NCI-H2227 (cell line): ENCODE data around the gene TIA1.
"Not testable (repeated sequence)": the region's sequence is repeated elsewhere in the genome, so short reads cannot be mapped to it uniquely, and the experiment has no call there.

Experiments used
- DNase-seq: peaks from one replicate; lab custom pipeline; 2025; ENCODE audit not compliant: unreplicated experiment; lab: John Stamatoyannopoulos, UW

The TIA1 gene

DNA sequence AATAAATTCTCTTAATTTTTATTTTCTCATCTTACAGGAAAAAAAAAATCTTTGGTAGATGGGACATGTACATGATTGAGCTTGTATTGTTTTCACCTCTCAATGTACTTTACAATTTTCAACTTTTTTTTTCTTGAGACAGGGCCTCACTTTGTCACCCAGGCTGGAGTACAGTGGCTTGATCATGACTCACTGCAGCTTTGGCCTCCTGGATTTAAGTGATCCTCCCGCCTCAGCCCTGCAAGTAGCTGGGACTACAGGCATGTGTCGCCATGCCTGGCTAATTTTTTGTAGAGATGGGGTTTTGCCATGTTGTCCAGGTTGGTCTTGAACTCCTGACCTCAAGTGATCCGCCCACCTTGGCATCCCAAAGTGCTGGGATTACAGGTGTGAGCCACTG lies 25.1 kb downstream of the TIA1 start:
- DNase-seq, result not testable (repeated sequence)

DNA sequence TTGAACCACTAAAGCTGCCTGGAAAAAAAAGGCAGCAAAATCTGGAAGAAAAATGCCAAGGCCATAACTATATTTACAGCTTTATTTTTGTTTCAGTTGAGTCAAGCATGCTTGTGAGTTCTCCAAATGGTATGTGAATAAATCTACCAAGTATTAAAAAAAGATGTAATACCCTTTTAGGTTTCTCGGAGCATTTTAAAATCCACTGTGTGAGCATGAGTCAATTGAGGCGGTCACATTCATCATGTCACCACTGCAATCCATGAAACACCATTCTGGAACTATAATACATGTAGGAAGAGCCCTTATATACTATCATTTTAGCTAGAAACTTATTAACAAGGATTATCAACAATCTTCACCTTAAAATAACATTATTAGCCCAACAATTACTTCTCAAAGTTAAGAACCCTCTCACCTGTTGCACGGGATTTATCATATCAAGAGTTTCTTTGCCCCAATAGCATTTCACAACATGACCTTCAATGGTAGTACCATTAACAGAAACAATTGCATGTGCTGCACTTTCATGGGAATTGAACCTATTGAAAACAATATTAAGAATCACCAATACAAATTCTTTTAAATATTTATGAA lies 33.4 kb downstream of the TIA1 start:
- no peak for DNase-seq

DNA sequence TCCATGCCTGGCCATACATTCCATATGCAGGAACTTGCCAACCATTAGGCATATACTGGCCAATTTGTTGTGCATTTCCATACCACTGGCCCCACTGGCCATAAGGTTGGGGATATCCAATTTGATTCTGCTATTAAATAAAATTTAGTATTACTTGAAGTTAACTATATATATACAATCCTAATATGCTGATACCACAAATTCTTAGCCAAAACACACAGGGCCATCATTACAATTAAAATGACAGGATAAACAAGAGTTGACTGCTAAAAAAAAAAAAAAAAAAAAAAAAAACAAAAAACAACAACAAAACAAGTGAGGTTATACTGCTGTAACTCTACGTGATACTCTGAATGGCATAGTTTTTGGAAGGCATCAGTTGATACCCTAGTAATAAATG lies 34.1 kb downstream of the TIA1 start:
- no peak for DNase-seq

DNA sequence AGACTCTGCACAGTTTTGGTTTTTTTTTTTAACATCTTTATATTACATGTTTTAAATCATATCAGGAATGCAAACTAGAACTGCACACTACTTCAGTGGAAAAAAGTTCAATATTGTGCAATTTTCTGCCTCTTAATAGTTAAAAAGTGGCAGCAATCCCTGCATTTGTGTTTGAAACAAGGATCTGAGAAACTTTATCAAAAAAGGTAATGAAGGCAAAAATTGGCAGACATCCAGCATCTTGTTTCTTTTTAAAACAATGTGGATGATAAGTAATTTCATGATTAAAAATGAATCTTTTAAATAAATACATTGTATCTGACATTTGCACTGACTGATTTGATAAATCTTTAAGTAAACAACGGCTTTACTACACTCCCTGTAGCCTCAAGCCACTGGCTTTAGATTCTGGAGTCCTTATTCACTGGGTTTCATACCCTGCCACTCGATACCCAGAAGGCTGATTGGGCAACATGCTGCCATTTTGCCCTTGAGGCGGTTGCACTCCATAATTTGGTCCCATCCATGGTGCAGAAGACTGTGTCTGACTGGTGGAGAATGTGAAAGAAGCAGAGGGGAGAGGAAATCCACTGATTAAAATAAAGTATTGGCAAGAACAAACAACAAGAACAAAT lies 36.0 kb downstream of the TIA1 start:
- DNase-seq, result no peak

DNA sequence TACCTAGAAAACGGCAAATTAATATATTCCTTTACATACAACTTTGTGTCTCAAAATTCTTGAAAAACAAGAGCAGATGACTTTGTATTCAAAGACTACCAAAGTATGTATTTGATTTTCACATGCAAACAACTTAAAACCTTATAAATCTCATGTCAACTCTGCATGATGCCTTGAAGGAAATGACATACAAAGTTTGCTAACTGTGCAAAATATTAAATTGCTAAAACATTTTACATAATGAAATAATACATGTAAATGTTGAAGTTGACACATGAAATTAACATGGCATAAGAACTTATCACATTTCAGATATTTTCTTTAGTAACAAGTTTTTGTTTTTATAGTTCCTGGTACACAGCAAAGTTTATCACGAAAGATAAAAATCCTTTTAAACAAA lies 36.8 kb downstream of the TIA1 start:
- DNase-seq, result no peak

DNA sequence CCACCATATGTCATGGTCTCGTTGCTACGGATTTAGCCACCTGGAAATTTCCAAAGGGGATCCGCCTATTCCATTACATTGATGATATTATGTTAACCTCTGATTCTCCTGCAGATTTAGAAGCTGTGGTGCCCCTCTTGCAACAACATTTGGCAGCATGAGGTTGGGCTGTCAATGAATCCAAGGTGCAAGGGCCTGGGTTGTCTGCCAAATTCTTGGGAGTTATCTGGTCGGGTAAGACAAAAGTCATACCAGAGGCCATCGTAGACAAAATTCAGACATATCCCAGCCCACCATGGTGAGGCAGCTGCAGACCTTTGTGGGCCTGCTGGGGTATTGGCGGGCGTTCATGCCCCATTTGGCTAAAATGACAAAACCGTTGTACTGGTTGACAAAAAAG lies 44.0 kb downstream of the TIA1 start:
- no peak for DNase-seq

DNA sequence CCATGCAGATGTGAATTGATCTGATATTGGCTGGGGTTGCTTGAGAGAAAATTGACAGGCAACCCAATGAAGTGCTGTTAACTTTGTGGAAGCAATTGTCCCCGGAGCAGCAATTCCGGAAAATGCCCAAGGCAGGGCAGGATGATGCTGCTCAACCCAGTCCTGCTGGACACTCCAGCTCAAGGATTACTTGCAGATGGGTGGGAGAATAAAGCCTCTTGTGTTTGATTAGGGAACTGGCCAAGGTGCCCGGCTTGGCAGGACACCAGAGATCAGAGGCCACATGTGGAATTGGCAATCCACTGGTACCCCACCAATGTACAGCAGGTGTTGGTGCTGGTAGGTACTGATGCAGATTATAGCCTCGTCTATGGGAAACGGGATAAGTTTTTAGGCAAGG lies 45.3 kb downstream of the TIA1 start:
- DNase-seq, result no peak

DNA sequence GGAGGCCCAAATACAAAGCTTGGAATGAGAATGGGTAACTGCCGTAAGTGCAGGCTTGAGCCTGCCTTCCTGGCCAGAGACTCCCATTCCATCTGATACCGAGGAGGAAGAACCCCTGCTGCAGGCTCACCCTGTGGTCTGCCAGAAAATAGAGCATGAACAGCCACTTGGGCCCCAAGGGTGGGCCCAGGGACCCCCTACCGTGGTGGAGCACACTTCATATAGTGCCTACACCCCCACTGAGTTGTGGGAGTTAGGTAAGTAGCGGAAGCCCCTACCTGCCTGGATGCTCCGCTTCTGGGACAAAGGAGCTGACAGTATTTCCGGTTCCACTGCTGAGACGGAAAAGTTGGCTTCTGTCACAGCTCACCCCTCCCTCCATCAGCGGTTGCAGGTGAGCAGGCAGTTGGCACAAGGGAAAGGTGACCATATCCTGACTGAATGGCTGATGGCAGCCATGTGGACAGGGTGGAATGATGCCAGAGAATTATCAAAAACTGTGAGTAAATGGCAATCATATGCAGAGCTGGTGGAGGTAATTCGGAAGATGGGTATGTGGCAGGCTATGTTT lies 46.1 kb downstream of the TIA1 start:
- DNase-seq, result no peak

DNA sequence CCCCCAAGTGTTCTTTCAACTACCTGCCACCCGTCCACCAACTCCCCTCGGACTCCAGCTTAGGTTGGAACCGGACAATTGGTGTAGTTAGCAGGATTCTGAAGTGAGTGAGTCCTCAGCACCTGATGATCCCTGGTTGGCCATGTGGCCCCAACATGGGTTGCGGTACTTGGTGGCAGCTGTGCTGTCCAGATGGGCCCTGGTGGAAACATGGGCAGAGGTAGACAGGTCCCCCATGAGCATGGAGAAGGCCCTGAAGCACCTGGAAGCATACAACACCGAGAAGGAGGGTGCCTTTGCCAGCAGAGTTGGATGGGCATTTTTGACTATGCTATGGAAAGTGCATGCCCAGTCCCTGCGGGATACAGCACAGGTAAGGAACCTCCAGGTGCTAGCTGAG lies 46.6 kb downstream of the TIA1 start:
- DNase-seq, result no peak

DNA sequence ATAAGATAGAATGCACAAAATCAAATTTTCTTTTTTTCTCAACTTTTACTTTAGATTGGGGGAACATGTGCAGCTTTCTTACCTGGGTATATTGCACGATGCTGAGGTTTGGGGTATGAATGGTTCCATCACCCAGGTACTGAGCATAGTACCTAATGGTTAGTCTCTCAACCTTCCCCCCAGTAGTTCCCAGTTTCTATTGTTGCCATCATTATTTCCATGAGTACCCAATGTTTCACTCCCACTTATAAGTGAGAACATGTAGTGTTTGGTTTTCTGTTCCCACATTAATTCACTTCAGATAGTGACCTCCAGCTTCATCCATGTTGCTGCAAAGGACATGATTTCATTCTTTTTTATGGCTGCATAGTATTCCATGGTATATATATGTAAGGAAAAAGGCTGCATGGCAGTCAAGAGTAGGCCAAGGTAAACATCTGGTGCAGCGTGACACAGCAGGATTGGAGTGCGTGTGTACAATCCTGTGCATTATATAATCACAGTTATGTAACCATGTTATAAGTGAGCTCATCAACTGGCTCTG lies 47.1 kb downstream of the TIA1 start:
- DNase-seq, result no peak

DNA sequence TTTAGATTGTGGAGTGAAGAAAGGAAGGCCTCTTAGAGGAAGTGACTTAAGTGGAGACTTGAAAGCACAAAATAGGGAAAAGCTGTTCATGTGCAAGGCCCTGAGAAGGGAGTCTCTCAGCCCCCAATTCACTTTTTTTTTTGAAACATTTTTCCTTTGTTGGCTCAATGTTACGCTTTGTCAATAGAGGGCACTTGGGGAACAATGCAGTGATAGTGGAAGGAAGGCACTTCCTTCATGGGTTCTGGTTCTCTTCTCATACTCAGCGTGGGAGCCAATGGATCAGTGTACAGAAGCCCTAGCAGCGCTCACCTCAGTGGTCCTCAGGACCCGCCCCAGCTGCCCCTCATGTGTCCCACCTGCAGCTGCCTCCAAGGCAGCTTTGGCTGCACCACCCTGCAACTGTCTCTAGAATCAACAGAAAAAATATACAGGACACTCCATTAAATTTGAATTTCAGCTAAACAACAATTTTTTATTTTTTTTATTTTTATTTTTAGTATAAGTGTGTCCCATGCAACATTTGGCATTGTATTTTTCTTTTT lies 49.0 kb downstream of the TIA1 start:
- DNase-seq, result no peak

DNA sequence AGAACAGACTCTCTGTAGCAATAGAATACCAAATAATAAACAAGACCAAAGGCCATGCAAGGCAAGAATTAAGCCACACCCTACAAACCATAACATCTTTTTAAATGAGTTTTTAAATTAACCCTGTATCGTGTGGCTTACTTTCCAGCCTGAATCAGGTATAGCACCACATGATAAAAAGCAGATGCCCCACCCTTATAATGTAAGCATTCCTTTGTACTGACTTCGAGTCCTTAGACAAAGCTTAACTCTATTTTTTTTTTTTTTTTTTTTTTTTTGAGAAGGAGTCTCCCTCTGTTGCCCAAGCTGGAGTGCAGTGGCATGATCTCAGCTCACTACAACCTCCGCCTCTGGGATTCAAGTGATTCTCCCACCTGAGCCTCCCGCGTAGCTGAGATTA lies 55.9 kb downstream of the TIA1 start:
- DNase-seq, result no peak

DNA sequence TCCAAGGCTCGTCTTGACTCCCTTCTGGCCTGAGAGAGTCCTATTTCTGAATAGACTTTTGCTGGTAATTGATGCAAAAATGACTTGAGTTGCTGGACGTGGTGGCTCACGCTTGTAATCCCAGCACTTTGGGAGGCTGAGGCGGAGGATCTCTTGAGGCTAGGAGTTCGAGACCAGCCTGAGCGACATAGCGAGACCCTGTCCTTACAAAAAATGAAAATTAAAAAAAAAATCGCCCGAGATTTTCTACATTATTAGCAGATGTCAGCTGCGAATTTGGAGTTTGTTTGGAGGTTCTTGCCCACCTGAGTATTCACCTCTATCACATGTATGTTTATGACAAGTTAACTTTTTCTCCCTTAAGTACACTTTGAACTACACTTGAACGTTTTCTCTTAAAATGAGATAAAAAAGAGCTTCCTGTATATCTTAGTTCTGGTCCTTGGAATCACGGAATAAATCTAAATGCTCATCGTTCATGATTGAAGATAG lies 57.1 kb downstream of the TIA1 start:
- no peak for DNase-seq

DNA sequence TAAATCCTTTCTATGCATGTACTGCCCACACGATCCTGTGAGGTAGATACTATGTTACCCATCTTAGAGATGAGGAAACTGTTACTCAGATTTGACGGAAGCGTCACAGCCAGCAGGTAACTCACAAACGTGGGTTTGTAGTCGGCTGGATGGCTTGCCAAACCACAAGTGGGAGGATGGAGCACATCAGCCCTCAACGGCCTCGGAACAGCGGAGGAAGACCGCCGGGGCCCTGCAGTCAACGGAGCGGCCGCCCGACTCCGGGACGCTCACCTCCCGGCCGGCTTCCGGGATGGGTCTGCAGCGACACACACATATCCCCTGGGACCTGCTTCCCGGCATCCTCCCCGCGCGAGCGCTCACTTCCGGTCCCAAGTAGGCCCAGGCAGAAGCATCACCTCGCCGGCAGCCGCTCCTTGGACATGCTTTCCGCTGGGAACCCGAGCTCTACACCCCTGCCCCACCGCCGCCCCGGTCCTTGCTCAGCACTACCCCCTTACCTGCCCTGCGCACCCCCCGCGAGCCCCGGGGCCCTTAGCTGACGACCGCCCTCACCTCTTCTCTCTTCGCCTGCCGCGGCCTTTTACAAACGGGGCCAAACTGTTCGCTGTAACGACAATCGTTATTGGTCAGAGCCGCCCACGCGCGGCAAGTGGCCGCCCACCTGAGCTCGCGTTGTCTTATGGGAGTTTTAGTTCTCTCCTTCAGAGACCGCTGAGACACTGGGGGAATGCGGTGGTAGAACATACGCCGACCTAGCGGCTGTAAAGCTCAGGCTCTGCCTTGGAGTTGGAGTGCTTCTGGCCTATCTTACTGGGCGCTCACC lies 57.8 kb downstream of the TIA1 start, which contains the start of gene C2orf42:
Gene C2orf42, minus strand, starts transcription at position 602 of the 826 bp plus-strand sequence. CDS start 9,034 bp downstream, outside the sequence.
- DNase-seq, result peak; percentile 98

DNA sequence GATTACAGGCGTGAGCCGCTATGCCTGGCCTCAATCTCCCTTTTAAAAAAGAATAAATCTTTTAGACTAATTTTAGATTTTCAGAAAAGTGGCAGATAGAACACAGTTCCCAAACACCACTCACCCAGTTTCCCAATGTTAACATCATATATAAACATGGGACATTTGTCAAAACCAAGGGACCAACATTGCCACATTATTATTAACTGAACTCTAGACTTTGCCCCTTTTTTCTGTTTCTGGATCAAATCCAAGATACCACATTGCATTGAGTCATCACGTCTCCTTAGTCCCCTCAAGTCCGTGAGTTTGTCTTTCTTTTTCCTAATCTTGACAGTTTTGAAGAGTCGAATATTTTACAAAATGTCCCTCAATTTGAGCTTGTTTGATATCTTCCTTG lies 60.0 kb downstream of the TIA1 start:
- DNase-seq, result no peak

DNA sequence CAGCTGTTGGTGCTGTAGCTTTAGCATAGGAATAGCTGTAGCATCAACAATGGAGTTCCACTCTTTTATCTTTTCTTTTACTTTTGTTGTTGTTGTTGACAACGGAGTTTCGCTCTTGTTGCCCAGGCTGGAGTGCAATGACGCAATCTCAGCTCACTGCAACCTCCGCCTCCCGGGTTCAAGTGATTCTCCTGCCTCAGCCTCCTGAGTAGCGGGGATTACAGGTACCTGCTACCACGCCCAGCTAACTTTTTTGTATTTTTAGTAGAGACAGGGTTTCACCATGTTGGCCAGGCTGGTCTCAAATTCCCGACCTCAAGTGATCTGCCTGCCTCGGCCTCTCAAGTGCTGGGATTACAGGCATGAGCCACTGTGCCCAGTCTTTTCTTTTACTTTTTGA lies 61.3 kb downstream of the TIA1 start:
- not testable (repeated sequence) for DNase-seq

DNA sequence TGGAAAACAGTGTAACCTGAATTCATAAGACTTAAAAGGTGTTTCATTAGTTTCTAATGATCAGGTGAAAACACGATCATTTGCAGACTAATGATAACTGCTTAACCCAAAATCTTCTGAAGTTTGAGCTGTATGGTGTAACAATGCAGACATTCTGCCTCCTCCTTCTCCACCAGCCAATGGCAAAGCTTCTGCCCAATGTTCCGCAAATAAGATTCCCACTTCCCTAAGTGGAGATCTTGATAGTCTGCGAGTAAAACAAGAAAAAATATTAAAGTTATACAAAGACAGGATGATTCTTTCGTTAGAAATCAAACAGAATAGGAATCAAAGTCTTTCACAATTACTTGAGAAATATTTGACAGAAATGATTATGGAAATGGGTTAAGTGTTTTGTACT lies 65.7 kb downstream of the TIA1 start:
- DNase-seq, result no peak

DNA sequence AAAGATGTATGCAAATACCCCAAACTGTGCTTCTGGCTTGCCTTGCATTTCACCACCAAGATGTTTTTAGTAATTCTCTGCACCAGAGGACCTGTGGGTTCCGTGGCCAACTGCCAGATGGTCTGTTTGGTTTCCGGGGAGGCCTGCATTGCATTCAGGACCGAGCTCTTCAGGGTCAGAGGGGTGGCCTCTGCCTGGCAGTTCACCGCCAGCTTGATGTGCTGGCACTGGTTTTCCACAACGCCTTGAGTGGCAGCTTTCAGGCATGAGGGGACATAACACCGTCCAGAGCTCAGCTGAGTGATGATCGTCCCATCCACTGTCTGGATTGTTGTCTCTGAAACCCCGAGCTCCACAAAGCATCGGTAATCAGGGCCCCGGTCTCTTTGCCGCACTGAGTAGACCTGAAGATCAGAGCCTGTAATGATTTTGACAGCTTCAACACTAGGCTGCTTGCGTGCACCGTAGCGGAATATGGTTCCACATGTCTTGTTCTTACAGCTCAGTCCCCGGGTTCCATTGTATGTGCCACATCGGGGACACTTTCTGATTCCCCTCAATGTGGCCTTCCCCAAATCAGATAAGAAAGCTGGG lies 67.0 kb downstream of the TIA1 start:
- no peak for DNase-seq

DNA sequence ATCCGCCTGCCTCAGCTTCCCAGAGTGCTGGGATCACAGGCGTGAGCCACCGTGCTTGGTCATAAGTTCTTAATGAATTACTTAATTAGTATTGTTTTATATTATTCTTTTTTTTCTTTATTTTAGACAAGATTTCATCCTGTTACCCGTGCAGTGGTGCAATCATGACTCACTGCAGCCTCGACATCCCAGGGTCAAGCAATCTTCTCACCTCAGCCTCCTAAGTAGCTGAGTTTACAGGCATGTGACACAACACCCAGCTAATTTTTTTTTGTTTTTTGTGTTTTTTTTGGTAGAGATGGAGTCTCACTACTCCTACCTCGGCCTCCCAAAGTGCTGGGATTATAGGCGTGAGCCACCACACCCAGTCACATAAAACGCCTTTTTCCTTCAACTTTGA lies 74.9 kb downstream of the TIA1 start:
- no peak for DNase-seq

DNA sequence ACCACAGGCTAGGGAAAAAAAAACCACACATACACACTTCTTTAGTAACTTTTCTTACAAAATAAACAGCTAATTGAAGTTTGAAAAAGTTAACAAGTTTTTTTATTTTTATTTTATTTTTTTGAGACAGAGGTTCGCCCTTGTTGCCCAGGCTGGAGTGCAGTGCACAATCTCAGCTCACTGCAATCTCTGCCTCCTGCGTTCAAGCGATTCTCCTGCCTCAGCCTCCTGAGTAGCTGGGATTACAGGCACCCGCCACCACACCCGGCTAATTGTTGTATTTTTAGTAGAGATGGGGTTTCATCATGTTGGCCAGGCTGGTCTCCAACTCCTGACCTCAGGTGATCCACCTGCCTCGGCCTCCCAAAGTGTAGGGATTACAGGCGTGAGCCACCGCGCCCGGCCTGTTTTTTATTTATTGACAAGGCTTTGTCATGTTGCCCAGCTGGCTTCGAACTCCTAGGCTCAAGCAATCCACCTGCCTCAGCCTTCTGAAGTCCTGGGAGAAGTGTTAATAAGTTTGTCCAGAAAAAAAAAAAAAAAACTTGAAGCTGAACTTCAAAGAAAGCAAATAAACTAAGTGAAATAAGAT lies 78.7 kb downstream of the TIA1 start:
- not testable (repeated sequence) for DNase-seq
